MM.1S (cell line): ENCODE data around the gene MLLT10.

Experiments used
- CTCF ChIP-seq: fragments of 300-600 bp; sonication (generic); IDR thresholded peaks from 2 replicates; pipeline ENCODE4 v1.5.1; 2016; ENCODE audit warnings: antibody characterized with exemption, low read length, mixed read lengths
- EZH2 ChIP-seq: fragments of 300-600 bp; sonication (generic); optimal IDR thresholded peaks from 2 replicates; pipeline ENCODE3; 2017; ENCODE audit warnings: low read depth, mild to moderate bottlenecking, antibody characterized with exemption, low read length, mixed read lengths
- EZH2phosphoT487 ChIP-seq: fragments of 300-600 bp; sonication (generic); IDR thresholded peaks from 2 replicates; pipeline ENCODE4 v1.6.1; 2018; ENCODE audit warnings: antibody characterized with exemption, low read length

- TF ChIP-seq CTCF (no peak), EZH2 (no peak), EZH2phosphoT487 (no peak)
Observed at GRCh38 chr10:21490028-21490710, 43.9 kb upstream of the MLLT10 start.
